HG03196 (cell line): ENCODE data around the gene CYSTM1.

Source experiments
- ATAC-seq: cut with Tn5 transposase; IDR thresholded peaks from one replicate; pipeline ENCODE4 v1.9.1; 2021; ENCODE audit not compliant: unreplicated experiment

The CYSTM1 gene

DNA sequence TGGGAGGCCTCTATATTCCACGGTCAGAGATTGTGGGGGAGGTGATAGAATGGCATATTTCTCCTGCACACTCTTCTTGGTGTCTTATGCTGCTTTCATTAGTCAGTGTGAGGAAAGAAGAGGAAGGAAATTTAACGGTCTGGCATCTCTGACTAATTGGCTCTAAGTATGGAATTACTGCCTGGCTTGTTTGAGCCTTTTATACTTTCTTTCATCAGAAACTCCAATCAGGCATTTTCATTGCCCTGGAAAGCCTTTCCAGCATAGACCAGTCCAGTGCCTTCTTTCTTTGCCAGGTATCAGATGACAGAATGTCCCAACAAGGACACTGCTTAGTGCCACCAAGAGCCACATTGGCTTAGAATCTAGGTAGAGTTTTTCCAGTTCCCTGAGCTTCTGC is 30.2 kb downstream of the CYSTM1 start:
- no peak for ATAC-seq

DNA sequence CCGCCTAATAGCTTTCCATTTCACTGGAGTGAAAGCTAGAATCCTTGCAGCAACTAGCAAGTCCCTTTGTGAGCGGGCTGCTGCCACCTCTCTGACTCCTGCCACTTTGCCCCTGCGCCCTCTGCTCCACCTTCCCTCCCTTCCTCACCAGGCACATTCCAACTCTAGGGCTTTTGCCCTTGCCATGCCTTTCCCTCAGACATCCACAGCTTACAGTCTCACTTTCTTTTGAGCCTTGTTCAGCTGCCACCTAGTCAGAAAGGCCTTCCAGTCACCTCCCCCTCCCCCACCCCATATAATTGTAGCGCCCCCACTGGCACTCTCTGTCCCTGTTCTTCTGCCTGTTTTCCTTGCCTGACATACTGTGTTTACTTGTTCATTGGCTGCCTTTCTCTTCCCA is 31.0 kb downstream of the CYSTM1 start:
- no peak for ATAC-seq

- peak; percentile 70 for ATAC-seq
Observed at GRCh38 chr5:140207250-140207964, 32.4 kb downstream of the CYSTM1 start.

DNA sequence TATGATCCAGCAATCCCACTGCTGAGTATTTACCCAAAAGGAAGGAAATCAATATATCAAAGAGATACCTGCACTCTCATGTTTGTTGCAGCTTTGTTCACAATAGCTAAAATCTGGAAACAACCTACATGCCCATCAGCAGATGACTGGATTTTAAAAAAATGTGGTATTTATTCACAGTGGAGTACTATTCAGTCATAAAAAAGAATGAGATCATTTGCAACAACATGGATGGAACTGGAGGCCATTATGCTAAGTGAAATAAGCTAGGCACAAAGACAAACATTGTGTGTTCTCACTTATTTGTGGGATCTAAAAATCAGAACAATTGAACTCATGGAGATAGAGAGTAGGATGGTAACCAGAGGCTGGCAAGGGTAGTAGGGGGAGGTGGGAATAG is 33.1 kb downstream of the CYSTM1 start:
- no peak for ATAC-seq

GRCh38 chr5:140213370-140213983 is 38.5 kb downstream of the CYSTM1 start:
- no peak for ATAC-seq

DNA sequence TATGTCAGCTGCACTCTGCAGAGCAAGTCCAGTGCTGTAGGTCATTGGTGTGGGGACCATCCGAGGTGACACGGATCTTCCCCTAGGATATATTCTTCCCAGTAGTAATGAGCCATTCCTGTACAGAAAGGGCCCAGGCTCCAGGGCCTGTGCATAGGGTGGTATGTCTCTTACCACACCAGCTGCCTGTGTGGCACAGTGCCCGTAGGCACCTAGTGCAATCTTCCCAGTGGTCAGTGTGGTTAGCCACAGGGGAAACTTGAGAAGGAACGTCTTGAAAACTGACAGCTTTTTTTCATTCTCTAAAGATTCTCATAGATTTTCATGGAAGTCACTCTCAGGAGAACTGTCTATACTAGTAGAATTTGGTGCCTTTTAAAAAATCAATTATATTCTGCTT is 39.8 kb downstream of the CYSTM1 start:
- ATAC-seq: no peak

- no peak for ATAC-seq
Observed at GRCh38 chr5:140215276-140215675, 40.3 kb downstream of the CYSTM1 start.

- no peak for ATAC-seq
Observed at GRCh38 chr5:140216478-140217074, 41.6 kb downstream of the CYSTM1 start.

GRCh38 chr5:140217299-140218026 is 42.5 kb downstream of the CYSTM1 start:
- ATAC-seq: no peak

DNA sequence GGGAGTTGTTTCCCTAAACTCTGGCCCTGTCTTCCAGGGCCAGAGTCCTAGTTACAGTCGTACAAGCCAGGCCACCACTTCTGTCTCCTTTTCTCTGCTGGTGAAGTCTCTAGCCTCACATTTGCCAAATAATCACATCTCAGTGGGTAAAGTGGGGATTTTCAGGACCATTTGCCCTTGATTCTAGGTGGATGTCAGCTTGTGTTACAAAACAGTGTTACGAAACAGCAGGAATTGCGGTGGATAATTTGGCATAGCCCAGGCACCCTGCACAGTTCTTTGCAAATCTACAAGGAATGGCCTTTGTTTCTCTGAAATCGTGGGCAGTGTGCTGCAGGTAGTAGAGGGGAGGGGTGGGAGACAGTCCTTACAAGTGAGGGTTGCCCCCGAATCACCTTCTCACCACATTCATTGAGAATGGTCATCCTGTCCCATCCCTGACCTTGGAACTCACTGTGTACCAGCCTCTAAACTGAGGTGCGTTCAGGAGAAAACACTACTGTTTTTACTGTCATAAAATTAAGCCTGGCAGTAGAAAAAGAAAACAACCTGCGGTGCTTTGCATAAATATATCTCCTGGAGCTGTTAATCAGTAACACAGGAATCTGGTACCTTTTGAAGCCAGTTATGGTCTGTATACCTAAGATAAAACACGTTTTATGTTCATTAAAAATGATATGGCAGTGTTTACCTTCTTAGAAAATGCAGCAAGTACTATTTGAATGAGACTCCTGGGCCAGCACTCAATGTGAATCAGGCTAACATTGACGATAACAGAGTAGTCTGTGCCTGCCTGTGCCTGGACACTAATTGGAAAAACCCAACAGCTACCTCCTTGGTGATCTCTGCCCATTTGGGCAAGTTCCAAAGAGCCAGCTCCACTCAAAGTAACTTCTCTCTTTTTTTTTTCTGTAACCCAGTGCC is 44.3 kb downstream of the CYSTM1 start:
- peak; percentile 25 for ATAC-seq

GRCh38 chr5:140220032-140220697 is 45.2 kb downstream of the CYSTM1 start:
- ATAC-seq: peak; percentile 60

DNA sequence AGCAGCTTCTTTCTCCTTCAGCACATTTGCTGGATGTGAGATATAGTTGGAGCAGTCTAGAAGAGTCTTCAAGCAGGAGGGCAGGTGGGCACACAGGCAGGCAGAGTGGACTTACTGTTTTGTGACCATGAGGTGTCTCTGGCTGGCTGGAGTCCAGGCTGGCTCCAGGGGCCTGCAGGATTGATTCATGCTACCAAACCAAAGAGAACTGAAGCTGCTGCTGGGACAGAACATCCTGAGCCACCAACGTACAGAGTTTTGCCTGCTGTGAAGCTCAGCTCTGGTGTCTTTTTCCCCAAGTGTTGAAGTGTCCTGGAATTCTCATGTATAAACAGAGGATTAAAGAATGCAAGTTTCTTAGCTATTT is 45.7 kb downstream of the CYSTM1 start:
- ATAC-seq: no peak

DNA sequence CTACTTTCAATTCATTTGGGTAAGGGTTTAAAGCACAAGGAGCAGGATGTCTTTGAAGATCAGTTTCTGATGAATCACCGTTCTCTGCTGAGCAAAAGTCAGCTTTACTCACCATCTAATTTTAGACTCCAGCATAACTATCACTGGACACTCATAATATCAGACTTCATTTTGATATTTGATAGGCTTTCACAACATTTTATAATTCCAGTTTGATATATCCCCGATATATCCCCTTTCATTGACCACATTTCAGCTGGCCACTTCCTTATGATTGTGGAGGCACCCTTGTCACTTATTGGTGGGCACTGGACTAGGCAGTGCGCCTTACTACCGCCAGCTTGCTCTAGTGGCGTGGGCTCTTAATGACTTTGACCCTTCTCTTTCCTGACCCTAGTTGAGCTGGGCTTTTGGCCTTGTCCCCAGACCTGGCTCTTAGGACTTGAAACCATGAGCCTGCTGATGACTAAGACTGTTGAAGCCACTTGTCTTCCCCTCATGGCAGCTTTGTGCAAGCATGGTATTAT is 46.8 kb downstream of the CYSTM1 start:
- ATAC-seq: peak; percentile 40

DNA sequence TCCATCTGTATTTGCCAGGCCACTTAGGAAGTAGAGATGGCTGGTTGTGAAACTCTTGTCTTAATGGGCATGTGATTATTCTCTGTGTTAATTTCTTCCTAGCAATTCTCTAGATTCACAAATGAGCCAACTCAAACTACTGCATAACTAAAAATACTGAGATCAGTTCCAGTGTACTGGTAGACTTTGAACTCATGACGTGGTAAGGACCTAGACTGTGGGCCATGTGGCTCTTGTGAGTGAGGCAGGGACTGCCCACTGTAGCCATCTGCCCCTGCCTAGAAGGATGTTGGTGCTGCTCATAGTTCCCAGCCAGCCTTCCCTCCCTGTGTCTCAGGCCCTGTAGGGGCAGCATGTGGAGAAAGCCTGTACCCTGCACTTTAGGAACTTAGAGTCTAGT is 47.4 kb downstream of the CYSTM1 start:
- no peak for ATAC-seq

DNA sequence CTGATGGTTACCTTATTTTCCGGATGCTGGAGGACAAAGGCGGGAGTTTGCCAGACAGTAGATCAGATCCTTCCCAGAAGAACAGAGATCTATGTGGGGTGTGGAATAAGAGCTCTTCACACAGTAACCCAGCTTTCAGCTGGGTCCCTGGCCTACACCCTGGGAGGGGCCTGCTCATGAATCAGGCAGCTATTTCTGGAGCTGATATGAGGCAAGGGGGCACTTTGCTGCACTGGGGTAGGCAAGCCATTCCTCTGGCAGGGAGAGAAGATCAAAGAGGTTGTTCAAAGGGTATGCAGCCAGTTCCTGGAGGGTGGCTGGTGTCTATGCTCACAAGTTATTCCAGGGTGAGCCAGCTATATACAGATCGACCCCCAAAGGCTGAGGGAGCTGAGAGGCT is 48.6 kb downstream of the CYSTM1 start:
- ATAC-seq: no peak

- ATAC-seq: no peak
Observed at GRCh38 chr5:140224658-140225057, 49.7 kb downstream of the CYSTM1 start.

DNA sequence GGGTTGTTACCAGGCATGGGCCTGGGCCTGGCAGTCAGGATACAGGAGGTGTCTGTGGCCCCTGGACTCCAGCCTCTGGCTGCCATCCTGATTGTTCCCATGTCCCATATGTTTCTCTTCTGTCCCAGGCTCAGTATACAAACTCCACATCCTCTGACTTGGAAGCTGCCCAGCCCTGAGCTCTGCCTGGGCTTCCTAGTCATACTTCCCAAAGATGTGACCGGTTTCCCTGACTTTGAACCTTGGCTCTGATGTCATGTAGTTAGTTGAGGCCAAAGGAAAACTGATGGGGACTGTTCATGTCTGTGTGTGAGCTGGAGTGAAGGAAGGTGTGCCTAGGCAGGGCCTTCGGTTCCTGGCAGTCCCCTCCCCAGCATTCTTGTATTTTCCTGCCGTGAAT is 50.4 kb downstream of the CYSTM1 start:
- ATAC-seq: no peak

DNA sequence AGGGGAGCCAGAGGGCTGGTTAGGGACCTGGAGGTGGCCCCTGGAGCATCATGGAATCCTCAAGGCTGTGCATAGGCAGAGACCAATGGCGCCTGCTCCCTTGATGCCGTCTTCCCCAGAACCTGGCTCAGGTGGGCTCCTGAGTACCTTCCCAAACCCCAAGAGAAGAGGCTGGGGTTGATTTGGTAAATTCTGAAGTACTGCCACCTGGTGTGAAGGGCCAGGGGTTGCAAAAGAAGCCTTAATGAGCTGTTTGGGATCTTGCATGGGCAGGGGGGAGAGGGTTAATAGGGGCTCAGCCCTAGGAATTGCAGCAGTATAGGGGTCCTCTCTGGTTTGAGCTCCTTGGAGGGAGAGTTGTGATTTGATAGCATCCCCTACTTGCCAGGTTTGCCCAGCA is 52.1 kb downstream of the CYSTM1 start:
- ATAC-seq: no peak

- ATAC-seq: no peak
Observed at GRCh38 chr5:140228364-140228837, 53.4 kb downstream of the CYSTM1 start.

DNA sequence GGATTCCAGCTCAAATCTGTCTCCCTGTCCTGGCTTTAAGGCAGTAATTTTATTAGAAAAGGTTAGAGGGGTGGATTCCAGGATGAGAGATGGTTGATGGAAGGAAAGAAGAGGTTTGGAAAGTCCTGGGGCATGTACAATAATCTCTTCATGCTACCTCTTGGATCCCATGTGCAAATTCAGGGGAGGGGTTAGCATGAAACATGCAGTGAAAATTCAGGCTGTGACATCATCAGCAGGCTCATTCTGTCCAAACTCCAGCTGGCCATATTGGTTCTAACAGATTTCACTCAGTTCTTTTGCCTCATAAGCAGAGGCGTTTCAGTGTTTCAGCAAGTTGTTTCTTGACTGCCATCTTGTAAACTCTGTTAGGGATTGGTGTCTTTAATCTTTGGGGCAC is 55.4 kb downstream of the CYSTM1 start:
- no peak for ATAC-seq
